ENCODE results near the gene C3orf52. TPM values are rescaled to one million over a fixed set of nuclear protein-coding genes. Genes with fewer than 3 reads are reported as not detected.

C3orf52 gene
- total RNA-seq, 1 experiment from 2014 or later, result 12.6 TPM

DNA sequence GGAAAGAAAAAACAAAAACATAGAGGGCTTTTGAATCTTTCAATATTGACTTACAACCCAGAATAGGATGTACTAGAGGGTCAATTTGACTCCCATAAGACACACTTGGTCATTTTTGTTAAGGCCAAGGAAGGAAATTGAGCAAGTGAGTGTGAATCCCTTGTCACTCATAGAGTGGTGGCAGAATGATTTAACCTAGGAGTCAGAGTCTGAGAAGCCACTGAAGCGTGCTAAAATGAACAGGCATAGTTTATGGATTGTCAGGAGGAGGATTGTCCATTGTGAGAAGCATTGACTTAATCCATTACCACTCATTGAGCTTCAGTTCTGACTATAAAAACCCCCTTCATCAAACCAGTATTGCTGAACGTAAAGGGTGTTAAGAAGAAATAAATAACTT is 55.1 kb downstream of the C3orf52 start:
- intact Hi-C loops (cut with micrococcal nuclease; ENCODE audit: unreplicated experiment), result no loop called here
- POLR2A ChIA-PET, result no interaction called here
- no peak for ATAC-seq

GRCh38 chr3:112143251-112143650 is 57.1 kb downstream of the C3orf52 start:
- BruUV-seq (replicated peaks), result no TSS peak
- Histone ChIP-seq H3K9me3 (ENCODE audit: control insufficient read depth, insufficient read depth, low read depth, low read length) (no peaks in the 10 kb centered on the region), H3K4me1 (ENCODE audit: control insufficient read depth, insufficient read depth, low read length) (no peaks in the 10 kb centered on the region), H3K27me3 (ENCODE audit: control insufficient read depth, insufficient read depth, low read length) (peaks cover 5% of the 10 kb centered on the region; the same call in 1 of the 2 replicates), H3K27ac (ENCODE audit: low read length) (no peak overlapping the region), H3K36me3 (ENCODE audit: control insufficient read depth, insufficient read depth, low read length) (no peaks in the 10 kb centered on the region), H3K4me3 (ENCODE audit: low read depth in 2 of 2, low read length in 2 of 2) (no peak overlapping the region)
- CTCF ChIA-PET, result no interaction called here
- DNase-seq (ENCODE audit: low read depth, low spot score) (no peak), ATAC-seq (no peak)
- TF ChIP-seq SIN3A (IDR thresholded peaks at IDR 0.05; ENCODE audit: borderline replicate concordance, insufficient read depth, low read depth, low read length), result no peak
- no peak for TF ChIP-seq POLR2AphosphoS5 (IDR thresholded peaks at IDR 0.05; ENCODE audit: low read depth, low read length)
- no peak for TF ChIP-seq TCF7L2 (IDR thresholded peaks at IDR 0.05; ENCODE audit: low read depth, low read length)
- TF ChIP-seq, protein P1, sequence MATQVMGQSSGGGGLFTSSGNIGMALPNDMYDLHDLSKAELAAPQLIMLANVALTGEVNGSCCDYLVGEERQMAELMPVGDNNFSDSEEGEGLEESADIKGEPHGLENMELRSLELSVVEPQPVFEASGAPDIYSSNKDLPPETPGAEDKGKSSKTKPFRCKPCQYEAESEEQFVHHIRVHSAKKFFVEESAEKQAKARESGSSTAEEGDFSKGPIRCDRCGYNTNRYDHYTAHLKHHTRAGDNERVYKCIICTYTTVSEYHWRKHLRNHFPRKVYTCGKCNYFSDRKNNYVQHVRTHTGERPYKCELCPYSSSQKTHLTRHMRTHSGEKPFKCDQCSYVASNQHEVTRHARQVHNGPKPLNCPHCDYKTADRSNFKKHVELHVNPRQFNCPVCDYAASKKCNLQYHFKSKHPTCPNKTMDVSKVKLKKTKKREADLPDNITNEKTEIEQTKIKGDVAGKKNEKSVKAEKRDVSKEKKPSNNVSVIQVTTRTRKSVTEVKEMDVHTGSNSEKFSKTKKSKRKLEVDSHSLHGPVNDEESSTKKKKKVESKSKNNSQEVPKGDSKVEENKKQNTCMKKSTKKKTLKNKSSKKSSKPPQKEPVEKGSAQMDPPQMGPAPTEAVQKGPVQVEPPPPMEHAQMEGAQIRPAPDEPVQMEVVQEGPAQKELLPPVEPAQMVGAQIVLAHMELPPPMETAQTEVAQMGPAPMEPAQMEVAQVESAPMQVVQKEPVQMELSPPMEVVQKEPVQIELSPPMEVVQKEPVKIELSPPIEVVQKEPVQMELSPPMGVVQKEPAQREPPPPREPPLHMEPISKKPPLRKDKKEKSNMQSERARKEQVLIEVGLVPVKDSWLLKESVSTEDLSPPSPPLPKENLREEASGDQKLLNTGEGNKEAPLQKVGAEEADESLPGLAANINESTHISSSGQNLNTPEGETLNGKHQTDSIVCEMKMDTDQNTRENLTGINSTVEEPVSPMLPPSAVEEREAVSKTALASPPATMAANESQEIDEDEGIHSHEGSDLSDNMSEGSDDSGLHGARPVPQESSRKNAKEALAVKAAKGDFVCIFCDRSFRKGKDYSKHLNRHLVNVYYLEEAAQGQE (IDR thresholded peaks at IDR 0.05; ENCODE audit: insufficient read depth in 1 of 2, low read depth in 2 of 2, low read length in 1 of 2), result no peak
- TF ChIP-seq CTCF (IDR thresholded peaks at IDR 0.05), result no peak
- POLR2A ChIA-PET, result no interaction called here
- intact Hi-C loops (cut with micrococcal nuclease; ENCODE audit: unreplicated experiment), result no loop called here
- in situ Hi-C loops (cut with HindIII; ENCODE audit: low pct_unique_long_range_greater_than_20kb, low sequenced_read_pairs), result no loop called here

More for the DNA sequence above, 55.1 kb downstream of the C3orf52 start:
- Histone ChIP-seq H3K36me3 (ENCODE audit: control insufficient read depth, insufficient read depth, low read length) (no peaks in the 10 kb centered on the region), H3K27me3 (ENCODE audit: control insufficient read depth, insufficient read depth, low read length) (peaks cover 7% of the 10 kb centered on the region; the same call in 1 of the 2 replicates), H3K4me3 (ENCODE audit: low read depth in 2 of 2, low read length in 2 of 2) (no peak overlapping the region), H3K4me1 (ENCODE audit: control insufficient read depth, insufficient read depth, low read length) (no peaks in the 10 kb centered on the region), H3K27ac (ENCODE audit: low read length) (no peak overlapping the region), H3K9me3 (ENCODE audit: control insufficient read depth, insufficient read depth, low read depth, low read length) (no peaks in the 10 kb centered on the region)
- no peak for TF ChIP-seq TCF7L2 (IDR thresholded peaks at IDR 0.05; ENCODE audit: low read depth, low read length)
- TF ChIP-seq CTCF (IDR thresholded peaks at IDR 0.05), result no peak
- no peak for TF ChIP-seq SIN3A (IDR thresholded peaks at IDR 0.05; ENCODE audit: borderline replicate concordance, insufficient read depth, low read depth, low read length)
- TF ChIP-seq, protein P1 (IDR thresholded peaks at IDR 0.05; ENCODE audit: insufficient read depth in 1 of 2, low read depth in 2 of 2, low read length in 1 of 2), result no peak
- TF ChIP-seq POLR2AphosphoS5 (IDR thresholded peaks at IDR 0.05; ENCODE audit: low read depth, low read length), result no peak
- DNase-seq (ENCODE audit: low read depth, low spot score), result no peak
- BruUV-seq (replicated peaks), result no TSS peak
- in situ Hi-C loops (cut with HindIII; ENCODE audit: low pct_unique_long_range_greater_than_20kb, low sequenced_read_pairs), result no loop called here
- CTCF ChIA-PET, result no interaction called here

All from Panc1 (cell line).